Temporal lobe (tissue), 1 donor: ENCODE measurements around the gene EPN3. TPM values are rescaled to one million over a fixed set of nuclear protein-coding genes. Genes with fewer than 3 reads are reported as not detected.

Experiments
- total RNA-seq: library from RNA; depleted of rRNA; stranded (reverse); fragments of >200 nt; gene quantifications from one replicate; pipeline ENCODE4 v1.2.3, GENCODE V29; 2014

EPN3 gene
- total RNA-seq, 1 donor from 2014 or later, result not detected

Other genes starting within 250 kb of the EPN3 start
- gene XYLT2, start 186.6 kb upstream of the EPN3 start, total RNA-seq, result 4.2 TPM
- gene MRPL27, start 159.6 kb upstream of the EPN3 start, total RNA-seq, result 28.8 TPM
- 0.74 TPM for gene EME1, start 159.5 kb upstream of the EPN3 start, total RNA-seq
- gene LRRC59, start 135.2 kb upstream of the EPN3 start, total RNA-seq, result 35.4 TPM
- gene ACSF2, start 106.5 kb upstream of the EPN3 start, total RNA-seq, result 3.0 TPM
- gene CHAD, start 63.9 kb upstream of the EPN3 start, total RNA-seq, result 0.25 TPM
- gene RSAD1, start 53.9 kb upstream of the EPN3 start, total RNA-seq, result 17.9 TPM
- 1.2 TPM for gene MYCBPAP, start 24.3 kb upstream of the EPN3 start, total RNA-seq
- gene SPATA20, start 14.4 kb downstream of the EPN3 start, total RNA-seq, result 16.2 TPM
- gene CACNA1G, start 28.0 kb downstream of the EPN3 start, total RNA-seq, result 8.9 TPM
- 0.25 TPM for gene ABCC3, start 102.1 kb downstream of the EPN3 start, total RNA-seq
- gene ANKRD40, start 175.2 kb downstream of the EPN3 start, total RNA-seq, result 20.2 TPM
- 91.2 TPM for gene LUC7L3, start 186.9 kb downstream of the EPN3 start, total RNA-seq
- not detected for gene ANKRD40CL, start 234.8 kb downstream of the EPN3 start, total RNA-seq